Measurements from ENCODE around the gene FBN1. TPM values are rescaled to one million over a fixed set of nuclear protein-coding genes. Genes with fewer than 3 reads are reported as not detected.

FBN1 gene
- total and polyA plus RNA-seq, 2 of the 13 experiments (the other 11 are each of a cell fraction or from before 2014, with no cell fraction given), result 1.5 to 3.0 TPM

GRCh38 chr15:48380198-48380597 is 265.3 kb downstream of the FBN1 start:
- 12% methylated on average over 4 of the region's 4 CpGs for WGBS (ENCODE audit: low lambda C conversion rate)
- in situ Hi-C loops (cut with HindIII; ENCODE audit: extremely low pct_ligation_motif_present, low pct_unique_long_range_greater_than_20kb), result no loop called here
- BruUV-seq (replicated peaks), result no TSS peak
- no peak overlapping the region for H3K4me3 ChIP-seq (replicated peaks in 1 of 3; ENCODE audit: insufficient read depth in 1 of 3, low read depth in 2 of 3, low read length in 3 of 3)
- no peaks in the 10 kb centered on the region for H3K4me1 ChIP-seq (ENCODE audit: insufficient read depth, low read length)
- FAIRE-seq (no peak), ATAC-seq (no peak), DNase-seq (ENCODE audit: low spot score) (no peak)
- H3K9ac ChIP-seq (ENCODE audit: insufficient read depth, low read depth, low read length), result no peak overlapping the region
- no peaks in the 10 kb centered on the region for H3K79me2 ChIP-seq (ENCODE audit: insufficient read depth, low read length)
- no peaks in the 10 kb centered on the region for H3K36me3 ChIP-seq (replicated peaks in 1 of 2; ENCODE audit: control insufficient read depth in 1 of 2, insufficient read depth in 2 of 2, low read length in 2 of 2)
- no peak overlapping the region for H2AFZ ChIP-seq (ENCODE audit: low read length)
- no peaks in the 10 kb centered on the region for H4K20me1 ChIP-seq (ENCODE audit: insufficient read depth, low read length)
- H3K27me3 ChIP-seq (ENCODE audit: control insufficient read depth in 1 of 2, insufficient read depth in 2 of 2, low read length in 2 of 2), result no peaks in the 10 kb centered on the region
- H3K27ac ChIP-seq (ENCODE audit: extremely low read length, insufficient read depth, low read length), result no peak overlapping the region
- CTCF ChIA-PET (ENCODE audit: low intra/inter-chr PET ratio, low total read pairs), result no interaction called here
- TF ChIP-seq GRHL1 (CRISPR knock-in tag; conservative IDR thresholded peaks at IDR 0.05) (no peak), GABPB1 (CRISPR knock-in tag; IDR thresholded peaks at IDR 0.05) (no peak), ZNF678 (CRISPR knock-in tag; IDR thresholded peaks at IDR 0.05) (no peak), ZNF839 (CRISPR knock-in tag; IDR thresholded peaks at IDR 0.05; ENCODE audit: borderline replicate concordance) (no peak), ZNF337 (CRISPR knock-in tag; IDR thresholded peaks at IDR 0.05; ENCODE audit: borderline replicate concordance, low read depth) (no peak), PBX2 (CRISPR knock-in tag; IDR thresholded peaks at IDR 0.05) (no peak), CBX2 (IDR thresholded peaks at IDR 0.05; ENCODE audit: low read depth, low read length) (no peak), CBX2 (CRISPR knock-in tag; IDR thresholded peaks at IDR 0.05; ENCODE audit: low read depth) (no peak)
- intact Hi-C loops (cut with micrococcal nuclease; ENCODE audit: unreplicated experiment), result no loop called here
- POLR2A ChIA-PET, result no interaction called here
- no peak overlapping the region for H3K4me2 ChIP-seq (ENCODE audit: low read depth, low read length)
- H3K9me3 ChIP-seq (ENCODE audit: low read length), result no peaks in the 10 kb centered on the region
